NCI-H2081 (cell line): ENCODE data around the gene RAB40B.
A peak's percentile ranks its signal among the peaks of the same experiment; 100 is the strongest.
"Not testable (repeated sequence)": the region's sequence is repeated elsewhere in the genome, so short reads cannot be mapped to it uniquely, and the experiment has no call there.

Experiments
- DNase-seq, 2 experiments: peaks; one replicate each; lab custom pipeline; 2025; lab: John Stamatoyannopoulos, UW

Gene RAB40B

DNA sequence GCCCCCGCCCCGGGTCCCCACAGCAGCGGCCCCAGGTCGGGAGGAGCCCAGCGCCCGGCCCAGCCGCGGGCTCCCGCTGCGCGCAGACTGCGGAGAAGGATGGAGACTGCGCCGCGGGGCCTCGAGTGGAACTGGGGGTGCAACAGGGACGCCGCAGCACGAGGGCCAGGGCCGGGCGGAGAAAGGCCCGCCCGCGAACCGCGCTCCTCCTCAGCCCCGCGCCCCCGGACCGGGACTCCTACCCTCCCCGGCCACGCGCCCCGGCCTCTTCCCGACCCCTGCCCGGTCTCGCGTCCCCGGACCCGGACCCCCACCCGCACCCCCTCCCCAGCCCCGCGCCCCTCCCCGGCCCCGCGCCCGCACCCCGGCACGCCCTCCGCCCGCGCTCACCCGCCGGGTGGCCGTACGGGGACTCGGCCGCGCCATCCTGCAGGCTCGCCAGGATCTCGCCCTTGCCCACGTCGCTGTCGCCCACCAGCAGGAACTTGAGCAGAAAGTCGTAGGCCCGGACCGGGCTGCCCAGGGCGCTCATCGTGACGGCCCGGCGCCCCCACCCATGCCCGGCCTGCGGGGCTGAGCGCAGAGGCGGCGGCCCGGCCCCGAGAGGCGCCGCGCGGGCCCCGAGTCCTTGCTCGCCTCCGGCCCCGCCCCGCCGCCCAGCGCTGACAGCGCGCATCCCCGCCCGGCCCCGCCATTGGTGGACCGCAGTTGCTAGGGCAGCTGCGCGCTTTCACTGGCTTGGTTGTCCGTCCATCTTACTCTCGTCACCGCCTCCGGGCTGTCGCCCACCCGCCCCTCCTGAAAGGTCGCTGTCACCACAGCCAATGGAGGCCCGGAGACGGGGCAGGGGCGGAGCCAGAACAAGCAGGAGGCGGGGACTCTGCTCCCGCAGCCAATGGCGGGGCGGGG, at the start of gene RAB40B:
RAB40B (minus strand) TSS at position 634 of the 909 bp plus-strand sequence; CDS start at position 532, 102 bp downstream.
- DNase-seq, result peak; percentile 99

DNA sequence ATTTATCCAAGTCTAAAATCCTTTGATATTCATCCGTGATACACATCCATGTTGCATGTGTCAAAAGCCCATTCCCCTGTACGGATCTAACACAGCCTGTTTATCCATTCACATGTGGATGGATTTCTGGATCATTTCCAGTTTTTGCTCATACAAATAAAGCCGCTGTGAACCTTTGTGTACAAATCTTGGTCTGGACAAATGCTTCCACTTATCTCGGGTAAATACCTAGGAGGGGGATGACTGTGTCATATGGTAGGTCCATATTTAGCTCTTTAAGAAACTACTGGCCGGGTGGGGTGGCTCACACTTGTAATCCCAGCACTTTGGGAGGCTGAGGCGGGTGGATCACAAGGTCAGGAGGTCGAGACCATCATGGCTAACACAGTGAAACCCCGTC, 47.0 kb upstream of the RAB40B start:
- peak; percentile 14 to 53 for DNase-seq

- not testable (repeated sequence) for DNase-seq
Observed at GRCh38 chr17:82744736-82745135, 46.2 kb upstream of the RAB40B start.

GRCh38 chr17:82743344-82744219, 45.1 kb upstream of the RAB40B start:
- no peak for DNase-seq

DNA sequence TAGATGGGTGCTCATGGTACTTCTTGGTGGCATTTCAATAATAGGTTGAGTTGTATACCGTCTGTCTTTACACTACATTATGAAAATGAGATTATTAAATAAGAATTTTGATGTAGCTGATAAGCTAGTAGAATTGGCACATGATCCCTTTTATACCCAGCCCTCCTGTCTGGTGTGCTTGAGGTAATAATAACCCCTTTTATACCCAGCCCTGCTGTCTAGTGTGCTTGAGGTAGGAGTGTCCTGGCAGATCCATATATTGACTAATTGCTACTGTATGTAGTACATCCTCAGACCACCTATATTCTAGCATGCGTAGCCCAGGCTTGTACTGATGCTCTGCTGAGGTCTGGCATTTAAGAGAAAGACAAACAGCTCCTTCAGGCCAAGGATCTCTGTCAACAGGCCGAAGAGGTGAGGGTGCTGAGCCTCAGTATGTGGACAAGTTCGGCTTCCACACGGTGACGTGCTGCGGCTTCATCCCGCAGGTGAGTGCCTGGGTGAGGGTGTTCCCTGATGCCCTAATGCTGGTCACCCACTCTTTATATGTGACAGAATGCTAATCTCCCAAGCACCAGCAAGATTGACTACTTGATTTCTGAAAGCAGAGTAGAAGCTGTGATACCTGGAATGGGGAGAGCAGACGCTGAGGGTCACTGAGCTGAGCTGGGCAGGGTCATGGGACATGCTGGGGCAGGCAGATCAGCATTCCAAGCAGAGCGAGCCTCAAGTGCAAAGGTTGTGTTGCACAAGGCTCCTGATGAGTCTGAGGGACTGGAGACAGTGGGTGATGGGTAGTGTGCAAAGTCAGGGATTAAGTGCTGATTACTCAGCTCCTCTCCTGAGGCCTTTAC, 42.6 kb upstream of the RAB40B start:
- DNase-seq, result no peak

DNA sequence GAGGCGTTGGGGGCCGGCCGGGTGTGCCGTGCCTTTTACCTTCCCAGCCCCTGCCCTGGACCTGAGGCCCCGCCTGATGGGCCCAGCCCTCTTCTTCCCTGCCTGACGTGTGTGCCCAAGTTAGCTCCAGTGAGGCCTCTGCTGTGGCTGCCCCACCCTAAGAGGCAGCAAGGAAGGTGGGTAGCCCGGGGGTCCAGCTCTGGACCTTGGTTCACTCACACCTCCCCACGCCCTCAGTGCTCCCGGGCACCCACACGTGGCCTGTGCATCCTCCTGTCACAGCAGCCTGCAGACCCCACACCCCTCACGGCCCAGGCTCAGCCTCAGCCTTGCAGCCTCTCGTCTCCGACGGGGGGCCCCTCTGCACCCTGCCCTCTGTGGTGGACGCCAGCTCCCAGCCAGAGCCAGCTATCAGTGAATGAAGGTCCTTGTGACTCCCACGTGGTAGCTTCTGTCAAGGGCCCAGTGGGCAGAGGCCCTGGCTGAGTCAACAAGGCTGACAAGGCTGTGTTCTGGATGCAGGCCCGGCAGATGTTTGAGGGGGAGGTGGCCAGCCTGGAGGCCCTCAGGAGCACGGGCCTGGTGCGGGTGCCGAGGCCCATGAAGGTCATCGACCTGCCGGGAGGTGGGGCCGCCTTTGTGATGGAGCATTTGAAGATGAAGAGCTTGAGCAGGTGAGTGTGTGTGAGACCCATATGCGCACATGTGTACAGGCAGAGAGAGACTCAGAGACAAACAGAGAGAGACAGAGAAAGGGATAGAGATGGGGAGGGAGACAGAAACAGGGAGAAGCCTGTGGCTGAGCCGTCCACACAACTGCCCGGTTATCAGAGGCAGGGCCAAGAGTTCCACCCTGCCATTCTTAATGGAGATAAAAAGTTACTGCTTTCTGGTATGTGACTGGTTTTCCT, 39.7 kb upstream of the RAB40B start:
- DNase-seq, result no peak

- no peak for DNase-seq
Observed at GRCh38 chr17:82736511-82737185, 38.1 kb upstream of the RAB40B start.

GRCh38 chr17:82734987-82735866, 36.7 kb upstream of the RAB40B start, which contains the start of gene FN3K:
FN3K (plus strand) TSS chr17:82735615; CDS start chr17:82735637, 22 bp downstream.
- peak; percentile 72 to 81 for DNase-seq

GRCh38 chr17:82732118-82732743, 33.7 kb upstream of the RAB40B start:
- no peak for DNase-seq

GRCh38 chr17:82729479-82730260, 31.2 kb upstream of the RAB40B start:
- DNase-seq, result no peak

DNA sequence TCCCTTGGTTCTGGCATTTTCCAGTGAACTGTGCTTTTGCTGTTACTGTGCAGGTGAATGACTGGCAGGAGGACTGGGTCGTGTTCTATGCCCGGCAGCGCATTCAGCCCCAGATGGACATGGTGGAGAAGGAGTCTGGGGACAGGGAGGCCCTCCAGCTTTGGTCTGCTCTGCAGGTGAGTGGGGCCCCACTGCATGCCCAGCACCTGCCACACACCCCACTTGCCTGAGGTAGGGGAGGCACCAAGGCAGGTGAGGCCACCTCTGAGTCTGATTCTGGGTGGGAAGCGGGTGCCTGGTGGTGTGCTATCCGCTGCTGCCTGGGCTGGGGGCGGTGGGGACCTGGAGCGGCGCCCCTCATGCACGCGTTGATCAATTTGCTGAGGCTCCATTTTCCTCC, 27.9 kb upstream of the RAB40B start:
- no peak for DNase-seq

GRCh38 chr17:82723169-82723807, 24.8 kb upstream of the RAB40B start:
- no peak for DNase-seq

GRCh38 chr17:82722341-82723013, 24.0 kb upstream of the RAB40B start:
- DNase-seq, result no peak

DNA sequence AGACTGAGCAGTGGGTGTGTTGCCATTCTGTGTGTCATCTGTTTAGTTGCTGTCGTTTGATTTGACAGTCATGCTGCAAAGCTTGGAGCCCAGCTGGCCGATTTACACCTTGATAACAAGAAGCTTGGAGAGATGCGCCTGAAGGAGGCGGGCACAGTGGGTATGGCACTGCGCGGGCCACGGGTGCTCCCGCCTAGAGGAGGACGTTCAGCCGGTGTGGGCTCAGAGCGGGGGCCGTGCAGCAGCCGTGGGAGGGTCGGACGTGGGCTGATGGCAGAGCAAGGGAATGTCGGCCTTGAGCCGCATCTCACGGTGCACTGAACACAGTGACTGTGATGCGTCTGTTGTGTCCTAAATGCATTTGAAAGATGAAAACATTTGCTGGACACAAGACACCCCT, 21.7 kb upstream of the RAB40B start:
- no peak for DNase-seq

DNA sequence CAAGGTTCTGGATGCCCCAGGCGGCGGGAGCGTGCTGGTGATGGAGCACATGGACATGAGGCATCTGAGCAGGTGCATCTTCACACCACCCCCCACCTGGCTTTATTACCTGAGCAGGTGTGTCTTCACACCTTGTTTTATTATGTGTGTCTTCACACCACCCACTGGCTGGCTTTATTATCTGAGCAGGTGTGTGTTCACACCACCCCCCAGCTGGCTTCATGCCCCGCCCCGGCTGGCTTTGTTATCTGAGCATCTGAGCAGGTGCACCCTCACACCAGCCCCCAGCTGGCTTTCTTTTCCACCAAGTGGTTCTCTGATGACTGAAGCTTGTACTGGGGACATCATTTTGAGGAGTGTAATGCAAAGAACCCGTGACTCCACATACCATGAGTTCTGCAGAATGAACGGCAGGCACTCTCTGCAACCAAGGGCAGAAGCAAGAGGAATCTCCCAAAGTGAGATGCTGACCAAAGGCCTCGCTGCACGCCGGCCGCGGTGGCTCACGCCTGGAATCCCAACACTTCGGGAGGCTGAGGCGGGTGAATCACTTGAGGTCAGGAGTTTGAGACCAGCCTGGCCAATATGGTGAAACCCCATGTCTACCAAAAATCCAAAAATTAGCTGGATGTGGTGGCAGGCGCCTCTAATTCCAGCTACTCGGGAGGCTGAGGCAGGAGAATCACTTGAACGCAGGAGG, 20.6 kb upstream of the RAB40B start:
- DNase-seq, result peak; percentile 31 to 44
